Fibroblast of villous mesenchyme (primary cell): ENCODE results near the gene WDFY1. TPM values are rescaled to one million over a fixed set of nuclear protein-coding genes. Genes with fewer than 3 reads are reported as not detected.

Experiments used
- DNase-seq: peaks from one replicate; pipeline ENCODE4 v3.0.0-alpha.2; 2010; ENCODE audit warnings: low read depth
- H3K4me3 ChIP-seq: 2 replicates; pipeline ENCODE4 v1.5.1; 2011; ENCODE audit warnings: low read depth, mild to moderate bottlenecking, low read length
- CTCF ChIP-seq: IDR thresholded peaks from 2 replicates; pipeline ENCODE4 v1.5.1; 2012; ENCODE audit warnings: low read depth, mild to moderate bottlenecking, low read length; ENCODE audit not compliant: insufficient read depth
- total RNA-seq: library from RNA; depleted of rRNA; stranded (reverse); fragments of >200 nt; gene quantifications from 2 replicates; pipeline ENCODE4 v1.2.3, GENCODE V29; 2012

Gene WDFY1
- total RNA-seq, 1 donor = 152 TPM

- no peak overlapping the region for H3K4me3 ChIP-seq
- DNase-seq = no peak
- no peak for TF ChIP-seq CTCF
Observed at GRCh38 chr2:223937535-223937934, 7.6 kb downstream of the WDFY1 start.

DNA sequence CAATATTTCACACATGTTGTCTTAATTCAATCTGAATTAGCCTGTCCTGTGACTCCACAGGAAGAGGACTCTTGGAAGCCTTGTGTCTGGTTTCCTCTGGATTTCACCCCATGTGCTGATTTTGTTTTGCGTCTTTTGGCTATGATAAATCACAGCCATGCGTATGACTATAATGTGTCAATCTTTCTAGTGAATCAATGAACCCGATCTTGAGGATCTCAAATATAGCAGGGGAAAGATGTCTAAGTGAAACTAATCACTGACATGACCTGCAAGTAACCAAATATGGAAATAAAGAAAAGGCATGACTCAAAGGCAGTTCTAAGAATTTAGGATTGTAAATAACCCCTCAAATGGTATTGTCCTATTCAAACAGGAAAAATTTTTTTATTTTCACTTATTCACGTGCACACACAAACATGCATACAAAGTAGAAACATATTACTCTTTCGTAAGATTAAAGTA lies 8.2 kb downstream of the WDFY1 start:
- no peak overlapping the region for H3K4me3 ChIP-seq
- peak; percentile 50 for DNase-seq
- TF ChIP-seq CTCF = no peak

DNA sequence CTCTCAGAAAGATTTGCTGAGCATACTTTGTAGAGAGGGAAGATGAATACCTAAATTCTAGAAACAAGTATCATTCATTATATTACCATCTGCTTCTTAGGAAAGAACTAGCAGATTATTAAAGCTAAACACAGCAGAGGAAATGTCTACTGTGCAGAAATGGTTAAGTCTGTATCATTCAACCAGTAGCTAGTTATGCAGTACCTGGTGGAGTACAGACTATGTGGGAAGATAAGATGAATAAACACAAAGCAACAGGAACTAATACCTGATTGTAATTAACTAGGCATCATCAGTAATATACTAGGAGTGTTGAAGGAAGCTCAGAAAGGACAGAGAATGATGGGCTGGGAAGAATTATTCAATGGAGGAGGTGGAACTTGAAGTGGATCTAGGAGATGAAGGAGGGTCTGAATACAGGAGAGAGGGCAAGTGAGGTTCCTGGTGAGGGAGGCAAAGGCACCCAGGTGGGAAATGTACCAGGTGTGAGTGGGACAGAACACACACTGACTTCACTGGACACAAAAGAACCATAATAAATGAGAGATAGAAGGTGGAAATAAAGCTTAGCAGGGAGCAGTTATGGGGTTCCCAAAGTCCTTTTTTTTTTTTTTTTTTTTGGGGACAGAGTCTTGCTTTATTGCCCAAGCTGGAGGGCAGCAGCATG lies 9.5 kb downstream of the WDFY1 start:
- TF ChIP-seq CTCF = no peak
- H3K4me3 ChIP-seq = no peak overlapping the region
- no peak for DNase-seq

- H3K4me3 ChIP-seq = no peak overlapping the region
- no peak for DNase-seq
- no peak for TF ChIP-seq CTCF
Observed at GRCh38 chr2:223934870-223935269, 10.3 kb downstream of the WDFY1 start.

DNA sequence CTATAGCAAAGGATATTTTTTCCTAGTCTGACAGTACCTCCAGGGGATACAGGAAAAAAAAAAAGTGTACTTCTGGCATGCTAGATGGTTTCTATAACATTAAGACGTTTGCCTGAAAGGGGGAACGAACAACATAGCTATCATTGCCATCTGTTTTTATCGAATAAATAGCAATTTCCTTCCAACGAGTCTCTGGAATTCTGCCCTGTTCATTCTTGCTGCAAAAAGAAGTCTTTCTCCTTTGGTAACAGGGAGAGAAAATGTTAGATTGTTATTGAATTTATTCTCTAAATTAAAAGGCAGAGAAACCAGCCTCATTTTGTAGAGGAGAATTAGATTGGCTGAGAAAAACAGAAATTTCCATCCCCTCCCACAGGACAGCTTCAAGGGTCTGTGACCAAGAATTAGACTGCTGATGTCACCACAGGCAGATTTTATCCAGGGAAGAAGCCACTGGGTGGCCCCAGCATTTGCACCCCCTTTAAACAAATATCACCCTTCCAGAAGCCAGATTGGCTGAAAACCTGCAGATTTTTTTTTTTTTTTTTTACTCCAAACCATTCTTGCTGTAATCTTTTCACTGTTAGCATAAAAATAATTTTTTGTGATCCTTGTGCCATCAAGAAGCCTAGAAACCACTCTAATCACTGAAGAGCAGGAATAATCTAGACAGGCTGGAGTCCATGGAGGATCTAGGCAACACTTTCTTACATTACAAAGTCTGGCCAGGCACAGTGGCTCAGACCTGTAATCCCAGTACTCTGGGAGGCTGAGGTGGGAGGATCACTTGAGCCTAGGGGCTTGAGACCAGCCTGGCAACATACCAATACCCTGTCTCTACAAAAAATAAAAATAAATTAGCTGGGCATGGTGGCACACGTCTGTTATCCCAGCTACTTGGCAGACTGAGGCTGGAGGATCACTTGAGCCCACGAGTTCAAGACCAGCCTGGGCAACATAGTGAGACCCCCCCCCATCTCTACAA lies 12.0 kb downstream of the WDFY1 start:
- TF ChIP-seq CTCF = no peak
- H3K4me3 ChIP-seq = no peak overlapping the region
- no peak for DNase-seq

- peak; percentile 78 for DNase-seq
- H3K4me3 ChIP-seq = no peak overlapping the region
- TF ChIP-seq CTCF = no peak
Observed at GRCh38 chr2:223930103-223930976, 14.8 kb downstream of the WDFY1 start.
